ENCODE data around the gene KIAA0513.

- TF ChIP-seq, protein P1, sequence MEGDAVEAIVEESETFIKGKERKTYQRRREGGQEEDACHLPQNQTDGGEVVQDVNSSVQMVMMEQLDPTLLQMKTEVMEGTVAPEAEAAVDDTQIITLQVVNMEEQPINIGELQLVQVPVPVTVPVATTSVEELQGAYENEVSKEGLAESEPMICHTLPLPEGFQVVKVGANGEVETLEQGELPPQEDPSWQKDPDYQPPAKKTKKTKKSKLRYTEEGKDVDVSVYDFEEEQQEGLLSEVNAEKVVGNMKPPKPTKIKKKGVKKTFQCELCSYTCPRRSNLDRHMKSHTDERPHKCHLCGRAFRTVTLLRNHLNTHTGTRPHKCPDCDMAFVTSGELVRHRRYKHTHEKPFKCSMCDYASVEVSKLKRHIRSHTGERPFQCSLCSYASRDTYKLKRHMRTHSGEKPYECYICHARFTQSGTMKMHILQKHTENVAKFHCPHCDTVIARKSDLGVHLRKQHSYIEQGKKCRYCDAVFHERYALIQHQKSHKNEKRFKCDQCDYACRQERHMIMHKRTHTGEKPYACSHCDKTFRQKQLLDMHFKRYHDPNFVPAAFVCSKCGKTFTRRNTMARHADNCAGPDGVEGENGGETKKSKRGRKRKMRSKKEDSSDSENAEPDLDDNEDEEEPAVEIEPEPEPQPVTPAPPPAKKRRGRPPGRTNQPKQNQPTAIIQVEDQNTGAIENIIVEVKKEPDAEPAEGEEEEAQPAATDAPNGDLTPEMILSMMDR (optimal IDR thresholded peaks at IDR 0.05 in 1 of 3, IDR thresholded peaks at IDR 0.05 in 1 of 3, conservative IDR thresholded peaks at IDR 0.05 in 1 of 3; ENCODE audit: extremely low read depth in 1 of 3, insufficient read depth in 2 of 3, low read length in 3 of 3) = no peak
- no peak for TF ChIP-seq EZH2 (IDR thresholded peaks at IDR 0.05; ENCODE audit: low read length)
Measured at GRCh38 chr16:84986102-84986501, 41.5 kb upstream of the KIAA0513 start.
